GM18520 (cell line): ENCODE results near the gene ST3GAL2.

Source experiments
- ATAC-seq: cut with Tn5 transposase; IDR thresholded peaks from one replicate; pipeline ENCODE4 v1.9.1; 2021; ENCODE audit not compliant: unreplicated experiment

Gene ST3GAL2

DNA sequence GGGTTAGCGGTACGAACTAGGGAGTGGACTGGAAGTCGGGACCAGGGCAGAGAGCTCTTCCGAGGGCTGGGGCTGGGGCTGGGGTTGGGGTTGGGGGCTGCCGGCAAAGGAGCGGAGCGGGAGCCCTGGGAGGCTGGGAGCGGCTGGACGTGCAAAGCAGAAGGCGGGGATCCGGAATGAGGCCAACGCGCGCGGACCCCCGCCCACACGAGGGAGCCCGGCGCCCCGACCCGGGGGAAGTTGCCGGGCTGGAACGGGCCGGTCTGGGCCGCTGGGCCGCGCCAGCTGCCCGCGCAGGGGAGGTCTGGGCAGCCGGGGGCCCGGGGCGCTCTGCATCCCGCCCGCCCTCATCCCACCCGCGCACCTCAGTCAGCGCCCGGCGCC lies 323 bp downstream of the ST3GAL2 start:
- ATAC-seq: no peak

- ATAC-seq: no peak
Measured at GRCh38 chr16:70437582-70438557, 1.0 kb downstream of the ST3GAL2 start.

GRCh38 chr16:70437017-70437581 lies 1.8 kb downstream of the ST3GAL2 start:
- ATAC-seq: no peak

DNA sequence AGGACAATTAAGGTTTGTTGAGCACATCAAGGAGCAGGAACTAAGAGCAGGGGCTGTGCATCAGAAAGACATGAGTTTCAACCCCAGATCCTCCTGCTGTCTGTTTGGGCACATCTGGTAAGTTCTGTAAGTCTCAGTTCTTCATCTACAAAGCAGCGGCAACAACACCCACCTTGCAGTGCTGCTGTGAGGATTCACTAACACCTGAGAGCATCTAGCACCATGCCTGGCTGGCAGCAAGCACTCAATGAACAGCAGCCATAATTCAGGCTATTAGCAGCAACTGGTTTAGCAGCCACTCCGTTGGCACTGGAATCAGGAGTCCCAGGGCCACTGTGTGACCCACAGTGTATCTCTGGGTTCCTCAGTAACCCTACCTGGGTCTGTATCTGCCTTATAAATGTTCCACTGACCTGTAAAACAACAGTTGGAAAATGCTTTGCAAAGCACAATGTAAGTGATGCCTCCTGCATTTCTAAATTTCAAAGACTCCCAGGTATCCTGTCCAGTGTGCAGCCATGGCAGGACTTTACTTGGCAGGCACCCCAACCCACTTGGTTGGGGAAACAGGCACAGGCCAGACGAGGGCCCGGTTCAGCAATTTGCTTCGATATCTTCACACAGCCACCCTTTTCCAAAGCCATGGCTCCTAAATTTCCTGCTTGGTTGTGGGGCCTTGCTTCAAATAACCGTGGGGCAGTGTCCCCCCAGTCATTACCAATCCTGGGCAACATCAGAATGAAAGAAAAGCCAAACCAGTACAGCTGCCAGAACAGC lies 4.2 kb downstream of the ST3GAL2 start:
- no peak for ATAC-seq

DNA sequence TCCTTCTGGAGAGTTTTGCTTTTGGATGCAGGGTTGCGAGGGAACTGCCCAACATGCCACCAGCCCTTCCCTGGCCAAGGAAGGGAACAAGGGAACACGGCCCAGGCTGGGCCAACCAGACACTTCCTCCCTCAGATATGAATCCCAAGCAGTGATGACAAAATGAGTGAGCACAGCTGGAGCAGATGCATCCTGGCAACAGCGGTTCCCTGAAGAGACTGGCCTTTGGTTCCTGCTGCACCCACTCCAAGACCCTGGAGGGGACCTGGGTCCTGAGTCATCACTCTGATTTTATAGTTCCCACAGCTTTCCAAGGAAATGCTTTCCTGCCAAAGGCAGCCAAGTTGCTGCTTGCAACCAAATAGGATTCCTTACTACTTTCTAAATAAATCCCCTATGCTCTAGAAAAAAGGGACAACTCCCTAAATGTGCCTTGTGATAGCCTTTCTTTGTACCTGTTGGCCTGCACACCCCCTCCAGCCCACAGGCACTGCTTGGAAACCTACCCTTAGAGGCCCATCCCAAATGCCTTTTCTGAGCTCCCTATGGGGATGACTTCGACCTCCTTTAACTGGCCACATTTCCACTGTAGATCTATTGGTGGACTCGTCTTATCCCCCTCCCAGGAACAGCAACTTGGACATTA lies 5.3 kb downstream of the ST3GAL2 start:
- no peak for ATAC-seq

DNA sequence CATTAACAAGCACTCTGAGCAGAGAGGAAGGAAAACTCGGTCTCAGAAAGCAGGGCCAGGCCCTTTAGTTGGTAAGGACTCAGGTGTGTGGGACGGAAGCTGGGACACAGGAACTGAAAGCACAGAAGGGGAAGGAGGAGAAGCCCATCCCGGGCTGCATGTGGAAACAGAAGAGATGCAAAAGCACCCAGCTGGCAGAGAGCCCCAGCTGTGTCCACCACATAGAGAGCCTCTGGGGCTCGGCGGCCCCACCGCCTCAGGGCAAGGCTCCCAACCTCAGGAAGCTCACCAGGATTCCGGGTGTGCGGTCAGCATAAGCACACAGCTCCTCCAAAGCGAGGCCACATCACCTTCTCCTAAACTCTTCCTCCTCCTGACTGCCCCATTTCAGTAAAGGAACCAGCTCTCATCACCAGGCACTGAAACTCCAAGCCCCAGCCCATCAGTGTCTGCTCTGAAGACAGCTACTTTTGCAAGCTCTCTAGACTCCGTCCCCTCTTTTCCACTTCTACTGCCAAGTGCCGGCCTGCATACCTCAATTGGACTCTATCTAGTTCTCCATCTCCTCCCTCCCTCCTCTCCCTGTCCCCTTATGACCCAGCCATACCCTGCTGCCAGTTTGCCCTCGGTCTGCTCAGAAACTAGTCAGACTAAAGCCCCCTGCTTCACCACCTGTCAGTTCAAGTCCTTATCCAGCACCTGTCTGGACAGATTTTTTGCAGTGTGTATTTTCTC lies 6.0 kb downstream of the ST3GAL2 start:
- ATAC-seq: no peak

DNA sequence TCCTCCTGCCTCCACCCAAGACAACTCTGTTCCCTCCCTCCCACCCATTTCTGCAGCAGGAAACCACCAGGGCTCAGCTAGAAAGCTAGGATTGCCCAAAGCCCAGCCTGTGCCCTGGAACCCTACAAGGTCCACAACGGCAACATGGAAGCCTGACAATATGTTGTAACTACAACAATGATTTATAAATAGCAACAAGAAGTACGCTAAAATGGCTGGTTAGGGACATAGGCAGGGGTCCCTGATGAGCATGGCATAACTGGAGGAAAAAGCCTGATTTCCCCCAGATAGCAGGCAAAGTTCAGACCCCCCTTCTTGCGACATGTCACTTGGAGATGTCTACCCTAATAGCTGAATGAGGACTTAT lies 6.6 kb downstream of the ST3GAL2 start:
- ATAC-seq: no peak

DNA sequence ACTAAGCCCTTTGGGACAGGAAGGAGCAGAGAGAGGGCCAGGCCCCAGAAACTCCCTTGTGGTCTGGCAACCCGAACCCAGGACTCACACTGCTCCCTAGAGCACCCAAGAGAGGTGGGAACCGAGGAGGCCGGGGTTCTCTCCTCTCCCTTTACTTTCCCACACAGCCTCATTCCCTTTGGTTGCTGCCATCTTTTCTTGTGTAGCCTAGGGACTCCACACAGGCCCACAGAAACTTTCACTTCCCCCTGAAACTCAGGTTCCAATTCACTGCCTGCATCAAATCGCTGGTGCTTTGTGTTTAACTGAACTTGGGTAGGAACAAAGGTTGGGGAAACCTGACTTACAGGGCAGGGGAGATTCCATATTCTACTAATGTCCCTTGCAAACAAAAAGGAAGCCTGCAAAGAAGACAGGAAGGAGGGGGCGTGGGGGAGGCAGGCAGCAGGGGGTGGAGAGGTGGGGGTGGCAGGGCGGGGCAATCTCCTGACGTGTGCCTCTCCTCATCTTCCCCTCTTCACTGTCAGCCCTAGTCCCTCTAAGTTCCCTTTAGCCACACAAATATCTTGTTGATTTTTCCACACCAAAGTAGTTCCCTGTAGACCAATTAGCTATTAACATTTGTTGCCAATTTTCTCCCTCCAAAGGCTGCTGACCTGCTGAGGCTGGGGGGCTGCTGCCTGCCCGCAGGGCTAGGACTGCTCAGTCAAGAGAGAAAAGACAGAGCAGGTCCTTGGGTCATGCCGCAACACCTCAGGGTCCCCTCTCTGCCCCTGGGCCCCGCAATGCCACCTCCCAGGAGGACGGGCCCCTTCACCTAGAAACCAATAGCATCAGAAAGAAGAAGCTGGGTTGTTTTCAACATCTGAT lies 8.0 kb downstream of the ST3GAL2 start:
- peak; percentile 41 for ATAC-seq

DNA sequence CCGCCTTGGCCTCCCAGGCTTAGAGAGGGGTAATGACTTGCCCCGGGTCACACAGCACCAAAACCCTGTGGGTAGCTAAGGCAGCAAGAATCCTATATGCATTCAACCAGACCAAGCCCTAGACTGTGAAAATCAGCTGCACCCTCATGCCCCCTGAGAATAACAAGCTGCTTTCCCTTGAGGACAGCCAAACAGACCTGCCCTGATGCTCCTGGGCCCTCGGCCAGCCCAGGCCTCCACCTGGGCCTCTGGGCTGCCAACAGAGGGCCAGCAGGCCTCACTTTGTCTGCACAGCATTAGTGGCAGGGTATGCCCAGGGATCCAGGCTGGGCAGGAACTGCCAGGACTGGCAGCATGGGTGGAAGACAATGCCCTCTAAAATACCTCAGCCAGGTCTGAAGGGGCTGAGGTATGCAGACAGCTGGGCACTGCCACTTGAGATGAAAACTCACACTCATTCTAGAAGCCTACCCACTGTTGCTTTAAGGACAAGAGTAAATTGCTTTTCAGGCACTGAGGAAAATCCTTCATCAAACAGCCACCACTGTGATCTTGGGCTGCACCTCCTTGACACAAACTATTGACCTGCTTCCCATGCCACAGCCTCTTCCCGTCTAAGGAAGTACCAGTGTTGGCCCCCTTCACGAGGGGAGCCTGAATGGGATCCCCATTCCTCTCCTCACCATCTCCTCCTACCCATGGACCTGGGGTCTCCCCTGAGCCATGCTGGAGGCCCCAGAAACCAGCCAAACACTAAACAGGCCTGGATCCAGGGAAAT lies 8.8 kb downstream of the ST3GAL2 start:
- ATAC-seq: peak; percentile 12

DNA sequence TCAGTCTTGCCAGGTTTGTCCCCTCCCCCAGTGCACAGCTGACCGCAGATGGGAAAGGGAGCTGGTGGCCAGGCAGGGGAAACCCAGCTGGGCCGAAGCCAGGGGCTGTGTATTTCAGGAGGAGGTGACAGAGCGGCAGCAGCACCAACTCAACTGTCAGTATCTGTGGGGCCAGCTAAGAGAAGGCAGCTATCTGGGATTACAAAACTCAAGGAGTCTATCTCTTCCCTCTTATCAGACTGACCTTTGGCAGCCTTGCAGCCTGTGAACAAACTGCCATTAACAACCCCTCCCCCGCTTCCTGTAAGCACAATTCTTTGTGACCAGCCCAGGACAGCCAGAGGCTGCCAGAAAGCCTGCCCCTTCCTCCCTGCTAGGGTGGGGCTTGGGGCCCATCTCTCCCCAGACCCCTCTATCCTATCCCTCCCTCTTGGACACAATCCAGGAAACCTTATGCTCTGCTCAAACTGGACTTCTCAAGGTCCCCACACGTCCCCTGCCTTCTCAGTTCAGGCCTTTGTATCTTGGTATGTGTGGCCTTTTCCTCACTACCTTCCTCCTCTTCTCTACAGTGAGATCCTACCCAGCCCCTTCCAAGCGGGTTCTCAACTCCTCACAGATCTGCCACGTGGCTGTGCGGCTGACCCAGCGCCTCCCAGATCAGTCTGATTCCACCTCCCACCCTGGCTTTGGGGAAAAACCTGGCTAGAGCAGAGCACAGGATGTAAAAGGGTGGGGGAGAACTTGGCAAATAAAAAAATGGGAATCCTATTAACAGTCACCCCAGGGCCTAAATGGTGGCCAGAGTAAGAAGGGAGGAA lies 10.5 kb downstream of the ST3GAL2 start:
- ATAC-seq: peak; percentile 28

DNA sequence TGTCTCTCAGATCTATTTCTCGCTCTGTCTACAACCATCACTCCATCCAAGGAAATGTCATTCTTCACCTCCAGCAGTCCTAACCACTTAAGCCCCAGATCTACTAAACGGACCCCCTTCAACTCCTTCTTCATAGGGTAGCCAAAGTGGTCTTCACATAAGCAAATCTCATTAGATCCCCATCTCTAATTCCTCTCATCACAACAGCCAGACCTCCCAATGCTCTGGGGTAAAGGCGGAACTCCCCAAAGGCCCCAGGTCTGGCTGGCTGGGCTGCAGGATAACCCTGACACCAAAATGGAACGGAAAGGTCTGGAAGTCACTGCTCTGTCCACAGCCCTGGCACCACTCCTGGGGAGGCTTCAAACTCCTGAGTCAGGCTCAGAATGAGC lies 11.1 kb downstream of the ST3GAL2 start:
- no peak for ATAC-seq

GRCh38 chr16:70422543-70422942 lies 16.4 kb downstream of the ST3GAL2 start:
- no peak for ATAC-seq

- ATAC-seq: no peak
Measured at GRCh38 chr16:70421473-70422311, 17.2 kb downstream of the ST3GAL2 start.

- ATAC-seq: no peak
Measured at GRCh38 chr16:70421014-70421413, 17.9 kb downstream of the ST3GAL2 start.

DNA sequence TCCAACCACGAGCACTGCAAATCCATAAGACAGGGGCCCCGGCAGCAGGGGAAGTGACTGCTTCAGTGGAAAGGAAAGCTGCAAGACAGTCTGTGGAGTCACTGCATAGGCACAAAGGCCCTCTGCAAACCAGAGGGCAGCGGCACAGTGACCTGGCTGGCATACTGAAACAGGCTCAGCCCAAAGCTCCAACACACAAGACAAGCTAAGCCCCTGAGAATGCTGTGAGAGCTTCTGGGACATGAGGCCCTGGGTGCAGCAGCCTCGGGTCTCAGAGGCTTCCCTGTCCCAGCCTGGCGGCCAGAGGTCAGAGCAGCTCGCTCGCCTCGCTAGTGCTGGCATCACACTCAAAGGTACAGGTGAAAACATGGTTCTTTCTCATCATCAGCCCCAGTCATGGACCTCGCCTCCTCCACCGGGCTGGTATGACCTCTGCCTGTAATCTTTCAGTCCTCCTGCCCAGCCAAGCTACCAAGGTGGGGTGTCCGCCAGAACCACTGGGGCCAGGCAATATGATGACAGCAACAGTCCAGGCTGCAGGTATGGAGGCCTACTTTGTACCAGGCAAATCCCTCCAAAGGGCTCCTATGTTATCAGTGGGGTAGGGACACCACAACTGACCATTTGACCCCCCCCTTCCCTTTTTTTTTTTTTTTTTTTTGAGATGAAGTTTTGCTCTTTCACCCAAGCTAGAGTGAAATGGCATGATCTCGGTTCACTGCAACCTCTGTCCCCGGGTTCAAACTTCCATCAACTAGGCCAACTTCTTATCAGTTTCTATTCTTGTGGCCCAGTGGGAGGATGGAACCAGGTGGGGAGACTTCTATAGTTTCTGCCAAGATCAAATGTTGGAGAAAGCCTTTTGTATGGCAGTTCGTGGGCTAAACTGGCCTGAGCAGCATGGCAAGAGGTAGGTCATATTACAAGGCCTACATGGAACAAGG lies 19.2 kb downstream of the ST3GAL2 start:
- no peak for ATAC-seq

- ATAC-seq: no peak
Measured at GRCh38 chr16:70418993-70419318, 19.9 kb downstream of the ST3GAL2 start.
